Testis (tissue), 2 donors: Measurements from ENCODE around the gene CEP68.
"Not testable (repeated sequence)": the region's sequence is repeated elsewhere in the genome, so short reads cannot be mapped to it uniquely, and the experiment has no call there.

Experiments used
- CTCF ChIP-seq, 3 experiments: fragments of 450-650 bp in 2 of 3; fragments of 200-600 bp in 1 of 3; sonication (generic) in 1 of 3; IDR thresholded peaks; one replicate each; pipeline ENCODE4 v1.5.1; 2016 to 2019; ENCODE audit warnings: antibody characterized with exemption in 3 of 3, mild to moderate bottlenecking in 2 of 3, moderate library complexity in 1 of 3
- POLR2A ChIP-seq: fragments of 450-650 bp; IDR thresholded peaks from one replicate; pipeline ENCODE4 v1.6.1; 2017; ENCODE audit warnings: antibody characterized with exemption, mild to moderate bottlenecking, moderate library complexity

GRCh38 chr2:65020251-65020650 is 36.0 kb upstream of the CEP68 start:
- TF ChIP-seq CTCF (IDR thresholded peaks at IDR 0.05); POLR2A: not testable (repeated sequence)
